Measurements from ENCODE around the gene SLC24A2.

The SLC24A2 gene

GRCh38 chr9:19787672-19788071 is 1.2 kb downstream of the SLC24A2 start:
- no peak for TF ChIP-seq POLR2A (IDR thresholded peaks at IDR 0.05; ENCODE audit: low read depth, low read length)
- TF ChIP-seq TAF1 (IDR thresholded peaks at IDR 0.05; ENCODE audit: borderline replicate concordance, low read depth, low read length) = no peak
- no peak for TF ChIP-seq POLR2AphosphoS5 (IDR thresholded peaks at IDR 0.05; ENCODE audit: low read depth, low read length)
- FAIRE-seq (no peak), DNase-seq (ENCODE audit: insufficient read length) (no peak)

DNA sequence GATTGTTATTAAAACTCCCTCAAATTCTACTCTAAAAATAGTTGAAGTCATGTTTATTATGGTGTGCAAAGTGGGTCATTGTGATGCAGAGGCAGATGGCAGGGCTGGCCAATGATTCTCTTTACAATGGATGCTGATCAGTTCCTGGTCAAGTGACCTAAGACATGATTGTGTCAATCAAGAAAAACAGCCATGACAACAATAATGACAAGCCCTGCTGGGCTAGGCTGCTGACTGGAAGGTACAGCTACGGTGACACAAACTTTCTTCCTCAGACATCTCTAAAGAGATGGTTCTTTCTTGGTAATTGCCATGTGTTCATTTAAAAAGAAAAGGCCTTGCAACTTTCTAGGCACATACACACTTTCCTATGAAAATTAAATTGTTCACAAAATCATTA is 3.6 kb downstream of the SLC24A2 start:
- no peak for TF ChIP-seq POLR2AphosphoS5 (IDR thresholded peaks at IDR 0.05; ENCODE audit: low read depth, low read length)
- TF ChIP-seq POLR2A (IDR thresholded peaks at IDR 0.05; ENCODE audit: low read depth, low read length) = no peak
- TF ChIP-seq TAF1 (IDR thresholded peaks at IDR 0.05; ENCODE audit: borderline replicate concordance, low read depth, low read length) = no peak

GRCh38 chr9:19784136-19784535 is 4.7 kb downstream of the SLC24A2 start:
- no peak for TF ChIP-seq TAF1 (IDR thresholded peaks at IDR 0.05; ENCODE audit: borderline replicate concordance, low read depth, low read length)
- TF ChIP-seq POLR2A (IDR thresholded peaks at IDR 0.05; ENCODE audit: low read depth, low read length) = no peak
- TF ChIP-seq POLR2AphosphoS5 (IDR thresholded peaks at IDR 0.05; ENCODE audit: low read depth, low read length) = no peak
- DNase-seq (ENCODE audit: insufficient read length) (no peak), FAIRE-seq (no peak)

More for the DNA sequence above, 3.6 kb downstream of the SLC24A2 start:
- no peak for FAIRE-seq
- no peak for DNase-seq (ENCODE audit: insufficient read length)

- FAIRE-seq = no peak
- TF ChIP-seq POLR2AphosphoS5 (IDR thresholded peaks at IDR 0.05; ENCODE audit: low read depth, low read length) = no peak
- no peak for TF ChIP-seq POLR2A (IDR thresholded peaks at IDR 0.05; ENCODE audit: low read depth, low read length)
- no peak for TF ChIP-seq TAF1 (IDR thresholded peaks at IDR 0.05; ENCODE audit: borderline replicate concordance, low read depth, low read length)
- DNase-seq (ENCODE audit: insufficient read length) = no peak
These were observed 5.3 kb downstream of the SLC24A2 start for GRCh38 chr9:19783500-19783899.

DNA sequence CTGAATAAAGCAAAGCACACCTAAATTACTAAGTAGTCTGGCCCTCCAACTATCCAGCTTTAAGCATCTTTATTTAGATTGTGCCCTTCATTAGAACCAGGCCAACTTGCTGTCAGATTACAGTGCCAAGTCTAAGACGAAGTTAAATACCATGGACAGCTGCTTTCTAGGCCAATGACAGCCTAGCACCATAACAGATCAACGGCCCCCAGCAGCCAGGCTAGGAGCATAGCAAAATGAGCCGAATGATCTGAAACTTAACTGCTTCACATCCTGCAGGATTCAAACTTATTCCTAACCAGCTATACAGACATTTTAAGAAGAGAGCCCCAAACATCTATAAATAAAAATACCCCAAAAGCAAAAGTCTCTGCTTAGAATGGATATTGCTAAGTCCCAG is 6.8 kb downstream of the SLC24A2 start:
- no peak for DNase-seq (ENCODE audit: insufficient read length)
- FAIRE-seq = no peak

GRCh38 chr9:19781240-19781639 is 7.6 kb downstream of the SLC24A2 start:
- FAIRE-seq (no peak), DNase-seq (ENCODE audit: insufficient read length) (no peak)
- TF ChIP-seq POLR2A (IDR thresholded peaks at IDR 0.05; ENCODE audit: low read depth, low read length) = no peak

More for the DNA sequence above, 6.8 kb downstream of the SLC24A2 start:
- TF ChIP-seq POLR2AphosphoS5 (IDR thresholded peaks at IDR 0.05; ENCODE audit: low read depth, low read length) = no peak
- no peak for TF ChIP-seq TAF1 (IDR thresholded peaks at IDR 0.05; ENCODE audit: borderline replicate concordance, low read depth, low read length)
- no peak for TF ChIP-seq POLR2A (IDR thresholded peaks at IDR 0.05; ENCODE audit: low read depth, low read length)

DNA sequence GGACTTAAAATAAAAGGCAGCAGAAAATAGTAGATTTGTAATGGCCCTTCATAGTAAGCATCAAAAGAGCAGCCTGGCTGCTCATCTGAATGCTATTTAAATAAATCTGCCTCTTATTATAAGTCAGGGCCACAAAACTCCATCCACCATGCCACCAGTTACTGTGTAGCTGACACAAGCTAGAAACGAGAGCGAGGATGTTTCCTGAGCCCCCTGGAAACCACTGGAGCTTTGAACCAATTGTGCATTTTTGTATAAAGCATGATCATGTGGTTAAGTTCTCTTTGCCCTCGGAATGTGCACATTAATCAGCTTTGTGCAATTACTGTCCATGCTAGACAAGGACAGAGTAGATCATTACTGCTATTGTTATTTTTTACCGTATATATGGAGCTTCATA is 17.4 kb downstream of the SLC24A2 start:
- DNase-seq (ENCODE audit: insufficient read length) (no peak), FAIRE-seq (no peak)
- TF ChIP-seq TAF1 (IDR thresholded peaks at IDR 0.05; ENCODE audit: borderline replicate concordance, low read depth, low read length) = no peak
- no peak for TF ChIP-seq POLR2AphosphoS5 (IDR thresholded peaks at IDR 0.05; ENCODE audit: low read depth, low read length)
- TF ChIP-seq POLR2A (IDR thresholded peaks at IDR 0.05; ENCODE audit: low read depth, low read length) = no peak

DNA sequence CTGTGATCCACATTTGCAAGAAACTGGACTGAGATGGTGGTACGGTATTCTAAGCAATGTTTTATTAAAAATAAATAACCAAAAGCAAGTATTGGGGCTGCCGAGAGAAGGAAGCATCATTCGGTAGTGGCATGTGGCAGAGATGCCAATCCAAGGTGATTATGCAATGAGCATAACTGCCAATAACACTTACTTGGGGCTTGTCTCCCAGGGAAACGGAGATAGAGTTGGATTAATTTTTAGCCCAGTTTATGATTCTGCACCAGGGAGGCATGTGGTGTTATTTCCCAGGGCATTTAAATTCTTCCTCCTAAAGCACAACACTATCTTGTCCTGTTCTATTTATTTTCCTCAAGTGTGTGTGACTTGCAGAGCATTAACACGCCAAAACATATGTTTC is 17.9 kb downstream of the SLC24A2 start:
- DNase-seq (ENCODE audit: insufficient read length) (no peak), FAIRE-seq (no peak)

GRCh38 chr9:19769213-19769612 is 19.6 kb downstream of the SLC24A2 start:
- TF ChIP-seq POLR2A (IDR thresholded peaks at IDR 0.05; ENCODE audit: low read depth, low read length) (no peak), TAF1 (IDR thresholded peaks at IDR 0.05; ENCODE audit: borderline replicate concordance, low read depth, low read length) (no peak), POLR2AphosphoS5 (IDR thresholded peaks at IDR 0.05; ENCODE audit: low read depth, low read length) (no peak)
- DNase-seq (ENCODE audit: insufficient read length) (no peak), FAIRE-seq (no peak)

More for the DNA sequence above, 17.9 kb downstream of the SLC24A2 start:
- TF ChIP-seq POLR2A (IDR thresholded peaks at IDR 0.05; ENCODE audit: low read depth, low read length) = no peak
- no peak for TF ChIP-seq POLR2AphosphoS5 (IDR thresholded peaks at IDR 0.05; ENCODE audit: low read depth, low read length)
- TF ChIP-seq TAF1 (IDR thresholded peaks at IDR 0.05; ENCODE audit: borderline replicate concordance, low read depth, low read length) = no peak

DNA sequence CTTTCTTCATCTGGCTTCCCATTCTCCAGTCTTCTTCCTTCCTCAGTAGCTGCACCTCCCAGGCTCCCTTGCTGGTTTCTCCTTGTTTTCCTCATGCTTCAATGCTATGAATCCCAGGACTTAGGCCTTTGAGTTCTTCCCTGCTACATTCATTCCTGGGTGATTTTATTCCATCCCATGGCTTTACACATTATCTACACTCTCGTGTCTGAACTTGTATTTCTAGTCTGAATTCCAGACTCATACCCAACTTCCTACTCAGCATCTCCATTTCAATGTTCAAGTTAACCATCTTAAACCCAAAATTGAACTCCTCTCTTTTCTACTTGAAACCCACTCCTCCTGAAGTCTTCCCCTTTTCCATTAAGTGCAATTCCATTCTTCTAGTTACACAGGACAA is 20.0 kb downstream of the SLC24A2 start:
- TF ChIP-seq POLR2A (IDR thresholded peaks at IDR 0.05; ENCODE audit: low read depth, low read length) = no peak
- no peak for TF ChIP-seq POLR2AphosphoS5 (IDR thresholded peaks at IDR 0.05; ENCODE audit: low read depth, low read length)
- TF ChIP-seq TAF1 (IDR thresholded peaks at IDR 0.05; ENCODE audit: borderline replicate concordance, low read depth, low read length) = no peak

DNA sequence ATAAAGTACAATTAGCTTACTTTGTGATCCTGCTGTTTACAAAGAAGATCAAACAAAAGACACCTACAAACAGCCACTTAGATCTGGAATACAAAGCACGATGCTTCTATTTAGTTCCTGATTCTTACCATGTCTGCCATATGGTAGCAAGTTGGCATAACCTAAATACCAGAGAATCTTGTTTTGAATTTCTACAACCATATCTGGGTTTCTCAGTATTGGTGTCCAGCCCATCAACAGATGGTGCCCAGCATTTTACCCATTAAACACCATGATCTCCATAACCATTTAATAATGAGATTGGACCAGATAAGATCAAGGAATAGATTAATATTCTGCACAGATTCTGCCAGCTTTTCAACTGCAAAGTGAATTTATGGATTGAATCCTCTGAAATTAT is 29.8 kb downstream of the SLC24A2 start:
- no peak for DNase-seq (ENCODE audit: insufficient read length)
- no peak for FAIRE-seq
- no peak for TF ChIP-seq POLR2A (IDR thresholded peaks at IDR 0.05; ENCODE audit: low read depth, low read length)
- no peak for TF ChIP-seq TAF1 (IDR thresholded peaks at IDR 0.05; ENCODE audit: borderline replicate concordance, low read depth, low read length)
- no peak for TF ChIP-seq POLR2AphosphoS5 (IDR thresholded peaks at IDR 0.05; ENCODE audit: low read depth, low read length)

More for the DNA sequence above, 20.0 kb downstream of the SLC24A2 start:
- DNase-seq (ENCODE audit: insufficient read length) = no peak
- FAIRE-seq = no peak

- no peak for FAIRE-seq
- DNase-seq (ENCODE audit: insufficient read length) = no peak
These were observed 31.1 kb downstream of the SLC24A2 start for GRCh38 chr9:19757745-19758144.

DNA sequence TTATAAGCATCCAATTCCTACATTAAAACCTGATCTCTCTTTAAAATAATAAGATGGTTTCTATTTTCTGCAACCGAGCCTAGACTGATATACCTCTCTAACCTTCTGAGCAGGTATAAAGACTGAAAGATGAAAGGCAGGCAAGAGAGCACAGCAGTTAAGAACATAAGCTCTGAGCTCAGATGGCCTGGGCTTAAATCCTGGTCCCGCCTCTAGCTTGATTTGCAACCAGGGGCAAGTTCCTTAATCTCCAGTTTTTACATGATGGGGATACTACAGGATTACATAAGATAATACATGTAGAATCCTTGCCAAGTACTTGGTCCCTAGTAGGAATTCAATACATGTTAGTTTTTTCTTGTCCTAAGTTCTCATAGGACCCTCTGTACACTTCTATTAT is 33.9 kb downstream of the SLC24A2 start:
- no peak for TF ChIP-seq POLR2AphosphoS5 (IDR thresholded peaks at IDR 0.05; ENCODE audit: low read depth, low read length)
- no peak for TF ChIP-seq TAF1 (IDR thresholded peaks at IDR 0.05; ENCODE audit: borderline replicate concordance, low read depth, low read length)
- no peak for TF ChIP-seq POLR2A (IDR thresholded peaks at IDR 0.05; ENCODE audit: low read depth, low read length)
- FAIRE-seq (no peak), DNase-seq (ENCODE audit: insufficient read length) (no peak)

More at GRCh38 chr9:19757745-19758144, 31.1 kb downstream of the SLC24A2 start:
- no peak for TF ChIP-seq POLR2AphosphoS5 (IDR thresholded peaks at IDR 0.05; ENCODE audit: low read depth, low read length)
- TF ChIP-seq POLR2A (IDR thresholded peaks at IDR 0.05; ENCODE audit: low read depth, low read length) = no peak
- TF ChIP-seq TAF1 (IDR thresholded peaks at IDR 0.05; ENCODE audit: borderline replicate concordance, low read depth, low read length) = no peak

Measured in GM12892 (cell line).